ENCODE data around the gene USP12. TPM values are rescaled to one million over a fixed set of nuclear protein-coding genes. Genes with fewer than 3 reads are reported as not detected.
A peak's percentile ranks its signal among the peaks of the same experiment; 100 is the strongest.

Gene USP12
- total RNA-seq, 1 donor from 2014 or later = 19.7 TPM

DNA sequence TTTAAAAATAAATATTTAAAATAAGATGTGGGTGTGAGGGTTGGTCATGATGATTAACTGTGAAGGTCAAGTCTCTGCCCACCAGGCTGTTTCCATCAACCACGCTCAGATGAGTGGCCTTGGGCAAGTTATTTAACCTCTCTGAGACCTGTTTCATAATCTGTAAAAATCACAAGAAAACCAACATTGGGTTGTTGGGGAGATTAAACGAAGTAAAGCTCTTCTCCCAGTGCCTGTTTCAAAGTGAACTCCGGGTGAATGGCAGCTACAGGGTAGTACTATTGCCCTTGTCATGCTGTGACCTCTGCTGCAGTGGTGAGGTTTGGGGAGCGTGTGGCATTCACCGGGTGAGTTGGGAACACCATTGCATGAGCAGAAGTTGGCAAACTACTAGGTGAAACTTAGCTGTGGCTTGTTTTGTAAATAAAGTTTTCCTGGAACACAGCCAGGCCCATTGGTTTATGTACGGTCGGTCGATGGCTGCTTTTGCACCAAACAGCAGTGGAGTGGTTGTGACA is 153.2 kb downstream of the USP12 start:
- Histone ChIP-seq H4K20me1 (ENCODE audit: low read depth) (no peaks in the 10 kb centered on the region), H3K27me3 (no peaks in the 10 kb centered on the region), H3K9ac (no peak overlapping the region), H2AFZ (replicated peaks) (peak overlapping the region; percentile 76), H3K4me2 (no peak overlapping the region), H3K36me3 (no peaks in the 10 kb centered on the region), H3K27ac (no peak overlapping the region), H3F3A (ENCODE audit: low read depth) (no peaks in the 10 kb centered on the region), H3K4me3 (no peak overlapping the region), H3K9me3 (ENCODE audit: low read depth) (no peaks in the 10 kb centered on the region), H3K79me2 (ENCODE audit: low read depth) (no peaks in the 10 kb centered on the region), H3K4me1 (peaks cover 5% of the 10 kb centered on the region)
- Mint-ChIP-seq H3K4me3 (no peak overlapping the region), H3K27me3 (ENCODE audit: insufficient read depth, low read depth) (peaks cover 3% of the 10 kb centered on the region), H3K4me1 (peaks cover 5% of the 10 kb centered on the region), H3K9me3 (peaks cover 2% of the 10 kb centered on the region), H3K27ac (no peak overlapping the region), H3K36me3 (no peaks in the 10 kb centered on the region)
- no peak for TF ChIP-seq EZH2 (IDR thresholded peaks at IDR 0.05)
- no peak for TF ChIP-seq EZH2phosphoT487 (IDR thresholded peaks at IDR 0.05)
- TF ChIP-seq, protein P1, sequence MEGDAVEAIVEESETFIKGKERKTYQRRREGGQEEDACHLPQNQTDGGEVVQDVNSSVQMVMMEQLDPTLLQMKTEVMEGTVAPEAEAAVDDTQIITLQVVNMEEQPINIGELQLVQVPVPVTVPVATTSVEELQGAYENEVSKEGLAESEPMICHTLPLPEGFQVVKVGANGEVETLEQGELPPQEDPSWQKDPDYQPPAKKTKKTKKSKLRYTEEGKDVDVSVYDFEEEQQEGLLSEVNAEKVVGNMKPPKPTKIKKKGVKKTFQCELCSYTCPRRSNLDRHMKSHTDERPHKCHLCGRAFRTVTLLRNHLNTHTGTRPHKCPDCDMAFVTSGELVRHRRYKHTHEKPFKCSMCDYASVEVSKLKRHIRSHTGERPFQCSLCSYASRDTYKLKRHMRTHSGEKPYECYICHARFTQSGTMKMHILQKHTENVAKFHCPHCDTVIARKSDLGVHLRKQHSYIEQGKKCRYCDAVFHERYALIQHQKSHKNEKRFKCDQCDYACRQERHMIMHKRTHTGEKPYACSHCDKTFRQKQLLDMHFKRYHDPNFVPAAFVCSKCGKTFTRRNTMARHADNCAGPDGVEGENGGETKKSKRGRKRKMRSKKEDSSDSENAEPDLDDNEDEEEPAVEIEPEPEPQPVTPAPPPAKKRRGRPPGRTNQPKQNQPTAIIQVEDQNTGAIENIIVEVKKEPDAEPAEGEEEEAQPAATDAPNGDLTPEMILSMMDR (IDR thresholded peaks at IDR 0.05) = no peak
- no peak for DNase-seq (ENCODE audit: low spot score)

GRCh38 chr13:27016875-27017274 is 154.7 kb downstream of the USP12 start:
- H3K27me3 Mint-ChIP-seq (ENCODE audit: insufficient read depth, low read depth) = peaks cover 3% of the 10 kb centered on the region
- no peaks in the 10 kb centered on the region for H3K79me2 ChIP-seq (ENCODE audit: low read depth)
- H3K9ac ChIP-seq = no peak overlapping the region
- peaks cover 5% of the 10 kb centered on the region for H3K4me1 Mint-ChIP-seq
- no peak overlapping the region for H3K4me3 ChIP-seq
- no peaks in the 10 kb centered on the region for H3K9me3 ChIP-seq (ENCODE audit: low read depth)
- no peak overlapping the region for H3K4me2 ChIP-seq
- H3F3A ChIP-seq (ENCODE audit: low read depth) = no peaks in the 10 kb centered on the region
- no peak for TF ChIP-seq EZH2 (IDR thresholded peaks at IDR 0.05)
- peaks cover 5% of the 10 kb centered on the region for H3K4me1 ChIP-seq
- peaks cover 2% of the 10 kb centered on the region for H3K9me3 Mint-ChIP-seq
- H4K20me1 ChIP-seq (ENCODE audit: low read depth) = no peaks in the 10 kb centered on the region
- no peaks in the 10 kb centered on the region for H3K36me3 Mint-ChIP-seq
- no peak overlapping the region for H3K27ac ChIP-seq
- H2AFZ ChIP-seq (replicated peaks) = no peak overlapping the region
- H3K27me3 ChIP-seq = no peaks in the 10 kb centered on the region
- H3K36me3 ChIP-seq = no peaks in the 10 kb centered on the region
- H3K27ac Mint-ChIP-seq = no peak overlapping the region
- H3K4me3 Mint-ChIP-seq = no peak overlapping the region
- no peak for DNase-seq (ENCODE audit: low spot score)

Other genes with a start within 250 kb of the USP12 start
- 1,463 and 2,072 TPM in 2 replicates for gene RPL21, start 79.7 kb upstream of the USP12 start, total RNA-seq (ENCODE audit: low replicate concordance)
- gene RASL11A, start 99.0 kb upstream of the USP12 start, total RNA-seq (ENCODE audit: low replicate concordance) = 0.77 TPM in 1 of 2 replicates, not detected in the other